RWPE2 (cell line): ENCODE data around the gene SHKBP1.
"Not testable (repeated sequence)": the region's sequence is repeated elsewhere in the genome, so short reads cannot be mapped to it uniquely, and the experiment has no call there.

ENCODE experiments used
- ATAC-seq: fragments of 200-7000 bp; cut with Tn5 transposase; 3 replicates; pipeline ENCODE4 v1.9.1; 2021; ENCODE audit warnings: low read depth
- DNase-seq: peaks from one replicate; pipeline ENCODE4 v3.0.0-alpha.2; 2020; ENCODE audit warnings: low spot score
- H3K27ac ChIP-seq: fragments of 450-650 bp; 2 replicates; pipeline ENCODE4 v1.5.1; 2017; ENCODE audit warnings: mild to moderate bottlenecking; ENCODE audit not compliant: poor library complexity, severe bottlenecking
- H3K27me3 ChIP-seq: fragments of 250-450 bp; sonication (Bioruptor Pico); 2 replicates; pipeline ENCODE4 v1.5.1; 2021; ENCODE audit warnings: mild to moderate bottlenecking, moderate library complexity; ENCODE audit not compliant: insufficient read depth, poor library complexity, severe bottlenecking
- H3K36me3 ChIP-seq: fragments of 250-450 bp; sonication (Bioruptor Pico); 2 replicates; pipeline ENCODE4 v1.5.1; 2020; ENCODE audit warnings: low read depth, mild to moderate bottlenecking, moderate library complexity
- H3K4me1 ChIP-seq: fragments of 250-450 bp; sonication (Bioruptor Pico); 2 replicates; pipeline ENCODE4 v1.5.1; 2021; ENCODE audit warnings: mild to moderate bottlenecking, moderate library complexity; ENCODE audit not compliant: insufficient read depth, poor library complexity, severe bottlenecking
- H3K4me3 ChIP-seq: fragments of 250-450 bp; sonication (Bioruptor Pico); 2 replicates; pipeline ENCODE4 v1.5.1; 2021; ENCODE audit warnings: mild to moderate bottlenecking, moderate library complexity; ENCODE audit not compliant: severe bottlenecking
- H3K9me3 ChIP-seq: fragments of 250-450 bp; sonication (Bioruptor Pico); 2 replicates; pipeline ENCODE4 v1.5.1; 2021; ENCODE audit warnings: mild to moderate bottlenecking, moderate library complexity; ENCODE audit not compliant: severe bottlenecking
- TF ChIP-seq, protein P1 (sequence below): fragments of 450-650 bp; IDR thresholded peaks from one replicate; pipeline ENCODE4 v1.5.1; 2017; ENCODE audit warnings: mild to moderate bottlenecking, moderate library complexity; ENCODE audit not compliant: poor library complexity, severe bottlenecking

Gene SHKBP1

DNA sequence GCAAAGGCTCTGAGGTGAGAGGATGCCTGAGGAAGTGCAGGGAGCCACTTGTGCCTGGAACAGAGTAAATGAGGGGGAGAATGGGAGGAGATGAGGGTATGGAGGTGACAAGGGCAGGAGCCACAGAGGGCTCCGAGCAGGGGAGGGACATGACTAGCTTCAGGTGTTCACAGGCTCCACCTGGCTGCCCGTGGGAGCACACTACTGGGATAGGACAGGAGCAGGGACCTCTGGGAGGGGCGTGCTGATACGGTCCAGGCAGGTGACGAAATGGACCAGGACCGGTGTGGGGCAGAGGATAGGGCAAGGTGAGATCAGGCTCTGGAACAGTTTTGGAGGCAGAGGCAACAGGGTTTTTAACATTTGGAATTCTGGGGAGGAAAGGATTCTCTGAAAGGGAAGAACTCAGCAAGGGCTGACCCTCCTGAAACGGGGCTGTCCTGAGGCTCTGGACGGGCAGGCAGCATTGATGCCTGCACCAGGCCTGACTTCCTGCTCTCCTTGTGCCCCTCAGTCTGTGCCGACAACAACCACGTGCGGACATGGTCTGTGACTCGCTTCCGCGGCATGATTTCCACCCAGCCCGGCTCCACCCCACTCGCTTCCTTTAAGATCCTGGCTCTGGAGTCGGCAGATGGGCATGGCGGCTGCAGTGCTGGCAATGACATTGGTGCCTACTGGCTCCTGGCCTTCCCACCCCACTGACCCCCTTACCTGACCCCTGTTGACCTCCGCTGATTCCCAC lies 11.6 kb downstream of the SHKBP1 start:
- TF ChIP-seq, protein P1, sequence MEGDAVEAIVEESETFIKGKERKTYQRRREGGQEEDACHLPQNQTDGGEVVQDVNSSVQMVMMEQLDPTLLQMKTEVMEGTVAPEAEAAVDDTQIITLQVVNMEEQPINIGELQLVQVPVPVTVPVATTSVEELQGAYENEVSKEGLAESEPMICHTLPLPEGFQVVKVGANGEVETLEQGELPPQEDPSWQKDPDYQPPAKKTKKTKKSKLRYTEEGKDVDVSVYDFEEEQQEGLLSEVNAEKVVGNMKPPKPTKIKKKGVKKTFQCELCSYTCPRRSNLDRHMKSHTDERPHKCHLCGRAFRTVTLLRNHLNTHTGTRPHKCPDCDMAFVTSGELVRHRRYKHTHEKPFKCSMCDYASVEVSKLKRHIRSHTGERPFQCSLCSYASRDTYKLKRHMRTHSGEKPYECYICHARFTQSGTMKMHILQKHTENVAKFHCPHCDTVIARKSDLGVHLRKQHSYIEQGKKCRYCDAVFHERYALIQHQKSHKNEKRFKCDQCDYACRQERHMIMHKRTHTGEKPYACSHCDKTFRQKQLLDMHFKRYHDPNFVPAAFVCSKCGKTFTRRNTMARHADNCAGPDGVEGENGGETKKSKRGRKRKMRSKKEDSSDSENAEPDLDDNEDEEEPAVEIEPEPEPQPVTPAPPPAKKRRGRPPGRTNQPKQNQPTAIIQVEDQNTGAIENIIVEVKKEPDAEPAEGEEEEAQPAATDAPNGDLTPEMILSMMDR, result no peak
- Histone ChIP-seq H3K27ac (peak overlapping the region; percentile 25), H3K4me1 (peaks cover 11% of the 10 kb centered on the region), H3K27me3 (no peaks in the 10 kb centered on the region), H3K4me3 (no peak overlapping the region), H3K36me3 (peaks cover 31% of the 10 kb centered on the region), H3K9me3 (no peaks in the 10 kb centered on the region)
- peak; percentile 61 for ATAC-seq
- DNase-seq, result no peak

DNA sequence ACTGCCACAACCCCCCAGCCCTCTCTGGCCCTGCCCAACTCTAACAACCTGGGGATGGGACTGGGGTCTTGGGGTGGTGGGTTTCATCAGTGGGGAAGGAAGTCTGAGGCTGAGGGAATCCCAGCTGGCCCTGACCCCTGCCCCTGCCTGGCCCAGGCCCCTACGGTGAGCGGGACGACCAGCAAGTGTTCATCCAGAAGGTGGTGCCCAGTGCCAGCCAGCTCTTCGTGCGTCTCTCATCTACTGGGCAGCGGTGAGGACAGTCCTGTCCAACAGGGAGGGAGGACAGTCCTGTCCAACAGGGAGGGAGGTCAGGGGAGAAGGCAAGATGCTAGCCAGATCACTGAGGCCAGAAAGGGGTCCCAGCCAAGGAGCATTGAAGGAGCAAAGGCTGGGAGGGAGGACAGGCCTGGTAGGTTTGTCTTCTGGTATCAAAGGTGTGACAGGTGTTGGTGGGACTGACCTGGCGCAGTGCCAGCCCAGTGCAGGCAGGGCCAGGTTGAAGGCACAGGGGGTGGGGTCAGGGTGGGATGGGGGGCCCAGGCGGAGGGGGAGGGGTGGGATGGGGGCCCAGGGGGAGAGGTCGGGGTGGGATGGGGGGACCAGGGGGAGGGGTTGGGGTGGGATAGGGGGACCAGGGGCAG lies 12.4 kb downstream of the SHKBP1 start:
- Histone ChIP-seq H3K9me3 (no peaks in the 10 kb centered on the region), H3K4me3 (no peak overlapping the region), H3K27ac (peak overlapping the region; percentile 25), H3K4me1 (peaks cover 11% of the 10 kb centered on the region), H3K36me3 (peaks cover 31% of the 10 kb centered on the region), H3K27me3 (no peaks in the 10 kb centered on the region)
- TF ChIP-seq, protein P1, result no peak
- ATAC-seq, result no peak
- DNase-seq, result no peak

DNA sequence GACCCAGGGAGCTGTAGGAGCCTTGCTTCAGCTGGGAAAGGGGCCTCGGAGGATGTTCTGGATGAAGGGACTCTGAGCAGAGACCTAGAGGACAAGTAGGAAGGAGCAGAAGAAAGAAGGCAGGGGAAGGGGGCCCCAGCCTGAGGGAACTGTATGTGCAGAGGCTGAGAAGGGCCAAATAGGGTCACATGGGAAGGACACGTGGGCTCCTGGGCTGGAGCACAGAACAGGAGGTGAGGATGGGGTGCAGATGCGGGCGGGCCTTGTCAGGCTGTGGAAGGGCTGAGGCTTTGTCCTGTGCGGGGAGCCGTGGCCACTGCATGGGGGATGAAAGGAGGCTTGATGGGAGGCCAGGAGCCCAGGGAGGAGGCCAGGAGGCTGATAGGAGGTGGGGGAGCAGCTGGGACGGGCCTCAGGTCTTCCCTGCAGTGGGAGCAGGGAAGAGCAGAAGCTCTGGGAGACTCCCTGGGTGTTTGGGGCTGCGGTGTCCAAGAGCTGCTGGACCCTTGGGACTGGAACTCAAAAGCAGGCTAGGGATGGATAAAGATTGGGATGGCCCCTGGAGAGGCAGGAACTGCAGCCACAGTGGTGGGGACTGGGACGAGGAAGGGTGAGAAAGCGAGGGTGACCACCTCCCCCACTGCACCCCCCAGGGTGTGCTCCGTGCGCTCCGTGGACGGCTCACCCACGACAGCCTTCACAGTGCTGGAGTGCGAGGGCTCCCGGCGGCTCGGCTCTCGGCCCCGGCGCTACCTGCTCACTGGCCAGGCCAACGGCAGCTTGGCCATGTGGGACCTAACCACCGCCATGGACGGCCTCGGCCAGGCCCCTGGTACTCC lies 13.1 kb downstream of the SHKBP1 start:
- TF ChIP-seq, protein P1, result no peak
- ATAC-seq (no peak), DNase-seq (no peak)
- Histone ChIP-seq H3K4me3 (no peak overlapping the region), H3K27ac (no peak overlapping the region), H3K27me3 (no peaks in the 10 kb centered on the region), H3K9me3 (no peaks in the 10 kb centered on the region), H3K36me3 (peaks cover 25% of the 10 kb centered on the region), H3K4me1 (peaks cover 11% of the 10 kb centered on the region)

DNA sequence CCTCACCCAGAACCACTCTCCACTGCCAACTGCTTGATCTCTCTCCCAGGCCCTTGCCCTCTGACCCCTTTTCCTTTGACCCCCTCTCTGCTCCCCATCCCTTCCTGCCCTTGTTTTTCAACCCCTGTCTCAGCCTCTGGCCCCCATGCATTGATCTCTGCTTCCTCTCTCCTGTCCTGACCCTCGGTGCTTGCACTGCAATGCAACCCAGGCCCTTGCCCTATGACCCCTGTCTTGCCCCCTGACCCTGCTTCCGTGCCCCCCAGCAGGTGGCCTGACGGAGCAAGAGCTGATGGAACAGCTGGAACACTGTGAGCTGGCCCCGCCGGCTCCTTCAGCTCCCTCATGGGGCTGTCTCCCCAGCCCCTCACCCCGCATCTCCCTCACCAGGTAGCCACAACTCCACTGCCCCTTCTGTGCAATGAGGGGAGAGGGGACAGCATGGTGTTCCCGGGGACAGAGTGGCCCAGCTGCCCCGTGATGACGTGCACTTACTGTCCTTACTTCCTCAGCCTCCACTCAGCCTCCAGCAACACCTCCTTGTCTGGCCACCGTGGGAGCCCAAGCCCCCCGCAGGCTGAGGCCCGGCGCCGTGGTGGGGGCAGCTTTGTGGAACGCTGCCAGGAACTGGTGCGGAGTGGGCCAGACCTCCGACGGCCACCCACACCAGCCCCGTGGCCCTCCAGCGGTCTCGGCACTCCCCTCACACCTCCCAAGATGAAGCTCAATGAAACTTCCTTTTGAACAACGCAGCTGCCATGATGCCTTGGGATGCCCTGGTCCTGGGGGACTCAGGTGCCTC lies 14.0 kb downstream of the SHKBP1 start:
- TF ChIP-seq, protein P1, result no peak
- Histone ChIP-seq H3K36me3 (peaks cover 23% of the 10 kb centered on the region), H3K27me3 (no peaks in the 10 kb centered on the region), H3K9me3 (no peaks in the 10 kb centered on the region), H3K4me3 (no peak overlapping the region), H3K27ac (no peak overlapping the region), H3K4me1 (peaks cover 6% of the 10 kb centered on the region)
- ATAC-seq, result no peak
- peak; percentile 47 for DNase-seq

DNA sequence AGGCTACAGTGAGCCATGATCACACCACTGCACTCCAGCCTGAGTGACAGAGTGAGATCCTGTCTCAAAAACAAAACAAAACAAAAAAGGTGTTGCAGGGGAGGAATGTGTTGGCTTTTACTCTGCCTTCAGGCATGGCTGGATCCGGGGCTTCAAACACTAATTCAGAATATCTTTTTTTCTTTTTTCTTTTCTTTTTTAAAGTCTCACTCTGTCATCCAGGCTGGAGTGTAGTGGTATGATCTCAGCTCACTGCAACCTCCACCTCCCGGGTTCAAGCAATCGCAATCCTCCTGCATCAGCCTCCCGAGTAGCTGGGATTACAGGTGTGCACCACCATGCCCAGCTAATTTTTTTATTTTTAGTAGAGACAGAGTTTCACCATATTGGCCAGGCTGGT lies 15.1 kb downstream of the SHKBP1 start:
- not testable (repeated sequence) for H3K4me3 ChIP-seq, H3K27ac ChIP-seq, H3K27me3 ChIP-seq, H3K4me1 ChIP-seq, H3K9me3 ChIP-seq, ATAC-seq, DNase-seq
- peaks cover 14% of the 10 kb centered on the region for H3K36me3 ChIP-seq
